Measurements from ENCODE around the gene METTL5.
A peak's percentile ranks its signal among the peaks of the same experiment; 100 is the strongest.

Gene METTL5

GRCh38 chr2:169778446-169778845 is 46.3 kb downstream of the METTL5 start:
- ATAC-seq, result no peak

GRCh38 chr2:169776252-169776761 is 48.4 kb downstream of the METTL5 start:
- ATAC-seq, result no peak

- ATAC-seq, result no peak
Measured at GRCh38 chr2:169775765-169776164, 48.9 kb downstream of the METTL5 start.

GRCh38 chr2:169775354-169775753 is 49.4 kb downstream of the METTL5 start:
- no peak for ATAC-seq

- no peak for ATAC-seq
Measured at GRCh38 chr2:169772651-169773050, 52.1 kb downstream of the METTL5 start.

DNA sequence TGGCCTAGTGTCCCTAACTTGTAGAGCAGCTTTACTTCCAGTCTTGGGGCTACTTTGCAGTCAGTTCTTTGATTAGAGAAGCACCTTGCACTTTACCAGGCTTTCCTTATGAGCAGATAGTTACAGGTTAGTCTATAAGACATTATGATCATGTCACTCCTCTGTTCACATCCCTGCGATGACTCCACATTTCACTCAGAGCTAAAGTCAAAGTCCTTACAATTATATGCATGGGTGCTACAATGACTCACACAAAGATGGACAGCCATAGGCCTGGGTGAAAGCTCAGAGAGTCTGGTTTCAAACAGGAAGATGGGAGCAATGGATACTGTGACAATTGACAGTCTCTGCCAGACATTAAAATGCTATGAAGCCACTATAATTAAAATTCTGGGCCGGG is 53.1 kb downstream of the METTL5 start:
- ATAC-seq, result no peak

GRCh38 chr2:169771021-169771420 is 53.7 kb downstream of the METTL5 start:
- ATAC-seq, result no peak

DNA sequence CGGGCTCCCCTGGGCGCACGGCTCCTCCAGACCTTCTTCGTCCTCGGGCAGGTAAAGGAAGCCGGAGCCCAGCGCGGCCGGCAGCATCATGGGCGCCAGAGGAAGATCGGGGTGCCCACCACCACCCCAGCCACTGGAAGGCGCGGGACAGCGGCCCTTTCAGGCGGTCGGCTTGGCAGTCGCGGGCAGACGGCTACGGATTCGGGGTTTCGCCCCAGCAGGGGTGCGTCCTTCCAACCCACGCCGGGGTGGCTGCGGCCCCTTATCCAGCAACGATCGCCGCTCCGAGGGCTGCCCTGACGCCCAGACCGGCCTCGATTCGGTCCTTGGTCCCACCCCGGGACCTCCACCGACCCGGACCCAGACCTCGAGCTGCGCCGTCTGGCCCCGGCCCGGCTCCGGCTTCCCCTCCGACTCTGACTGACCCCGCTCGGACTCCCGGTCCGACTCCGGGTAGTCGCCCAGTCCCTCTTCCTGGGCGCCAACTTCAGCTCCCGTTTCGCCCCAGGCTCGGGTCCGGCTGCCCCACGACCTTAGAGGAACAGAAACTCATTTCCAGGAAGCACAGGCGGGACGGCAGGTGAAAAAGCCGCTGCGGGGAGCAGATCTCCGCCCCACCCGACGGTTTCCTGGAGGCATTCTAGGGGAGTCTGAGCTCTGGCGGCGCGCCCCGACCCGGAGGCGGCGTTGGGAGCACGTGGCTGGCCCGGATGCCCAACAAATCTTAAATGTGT is 56.3 kb downstream of the METTL5 start:
- ATAC-seq, result peak; percentile 20 to 60

DNA sequence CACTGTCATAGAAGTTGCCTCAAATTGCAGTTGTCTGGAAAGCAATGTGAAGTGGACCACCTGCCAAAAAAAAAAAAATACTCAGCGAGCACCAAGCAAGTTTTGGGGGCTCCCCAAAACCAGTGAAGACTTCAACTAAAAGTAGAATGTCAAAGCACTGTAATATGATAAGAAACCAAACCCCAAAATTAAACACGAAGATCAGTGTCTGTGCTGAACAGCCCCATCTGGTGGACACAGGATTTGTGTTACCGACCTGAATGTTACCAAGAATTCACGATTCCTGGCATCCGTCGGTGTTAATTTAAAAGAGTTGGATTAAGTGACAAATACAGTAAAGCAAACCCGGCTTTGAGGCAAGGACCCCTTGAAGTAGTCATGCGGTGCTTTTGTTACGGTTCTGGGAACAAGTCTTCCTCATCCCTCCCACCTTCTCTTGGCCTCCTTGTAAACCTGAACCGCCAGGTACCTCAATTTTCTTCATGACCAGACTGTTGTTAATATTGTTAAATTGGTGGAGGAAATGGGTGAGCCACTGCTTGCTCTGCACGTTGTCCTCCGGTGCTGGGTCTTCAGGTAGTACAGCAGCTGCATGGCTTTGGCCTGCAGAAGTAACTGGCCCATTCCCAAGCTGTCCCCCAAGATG is 57.3 kb downstream of the METTL5 start:
- peak in 1 of 2 donors; percentile 20 for ATAC-seq

DNA sequence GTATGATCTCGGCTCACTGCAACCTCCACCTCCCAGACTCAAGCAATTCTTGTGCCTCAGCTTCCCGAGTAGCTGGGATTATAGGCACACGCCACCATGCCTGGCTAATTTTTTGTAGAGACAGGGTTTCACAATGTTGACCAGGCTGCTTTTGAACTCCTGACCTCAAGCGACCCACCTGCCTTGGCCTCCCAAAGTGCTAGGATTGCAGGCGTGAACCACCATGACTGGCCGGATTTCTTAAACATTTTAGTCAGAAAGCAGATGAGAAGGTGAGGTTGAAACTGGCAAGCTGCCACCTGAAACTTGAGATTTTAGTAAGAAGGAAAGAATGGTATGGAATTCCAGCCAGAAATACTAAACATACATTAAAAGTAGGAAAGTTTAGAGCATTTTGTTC is 59.2 kb downstream of the METTL5 start:
- no peak for ATAC-seq

DNA sequence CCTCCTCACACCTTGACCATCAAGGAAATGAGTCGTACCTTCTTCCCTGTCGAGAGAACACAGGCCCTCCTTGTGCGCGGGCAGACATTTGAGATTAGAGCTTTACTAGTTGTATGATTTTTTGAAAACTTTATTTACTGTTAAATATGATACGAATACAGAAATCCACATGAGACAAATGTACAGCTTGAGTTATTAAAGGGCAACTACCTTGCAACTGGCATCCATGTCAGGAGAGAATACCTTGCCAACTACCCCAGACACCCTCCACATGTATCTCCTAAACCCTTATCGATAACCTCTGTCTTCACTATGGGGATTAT is 62.8 kb downstream of the METTL5 start:
- ATAC-seq, result no peak
